Midbrain (tissue), 1 donor: ENCODE data around the gene TEX10.
"Not testable (repeated sequence)": the region's sequence is repeated elsewhere in the genome, so short reads cannot be mapped to it uniquely, and the experiment has no call there.

Experiments
- DNase-seq: peaks from one replicate; lab custom pipeline; 2025; lab: John Stamatoyannopoulos, UW

The TEX10 gene

GRCh38 chr9:100352727-100353505 lies at the start of gene TEX10:
Gene TEX10 (minus strand): TSS chr9:100352942. CDS start chr9:100349363, 3,579 bp downstream.
- peak; percentile 92 for DNase-seq

GRCh38 chr9:100401042-100401441 lies 48.3 kb upstream of the TEX10 start:
- DNase-seq = no peak

GRCh38 chr9:100397529-100398266 lies 45.0 kb upstream of the TEX10 start:
- no peak for DNase-seq

GRCh38 chr9:100396769-100397168 lies 44.0 kb upstream of the TEX10 start:
- DNase-seq = no peak

- no peak for DNase-seq
These were observed 42.1 kb upstream of the TEX10 start for GRCh38 chr9:100394816-100395215.

GRCh38 chr9:100394032-100394695 lies 41.4 kb upstream of the TEX10 start:
- DNase-seq = no peak

GRCh38 chr9:100392989-100393388 lies 40.2 kb upstream of the TEX10 start:
- DNase-seq = not testable (repeated sequence)

- DNase-seq = no peak
These were observed 27.1 kb upstream of the TEX10 start for GRCh38 chr9:100379862-100380261.

- no peak for DNase-seq
These were observed 24.3 kb upstream of the TEX10 start for GRCh38 chr9:100377015-100377414.

GRCh38 chr9:100375658-100376057 lies 22.9 kb upstream of the TEX10 start:
- no peak for DNase-seq

GRCh38 chr9:100372648-100373047 lies 19.9 kb upstream of the TEX10 start:
- no peak for DNase-seq

- DNase-seq = no peak
These were observed 17.5 kb upstream of the TEX10 start for GRCh38 chr9:100370064-100370723.

GRCh38 chr9:100368672-100369071 lies 15.9 kb upstream of the TEX10 start:
- DNase-seq = no peak

- no peak for DNase-seq
These were observed 13.4 kb upstream of the TEX10 start for GRCh38 chr9:100366121-100366520.

- no peak for DNase-seq
These were observed 11.3 kb upstream of the TEX10 start for GRCh38 chr9:100364013-100364412.

- DNase-seq = no peak
These were observed 6.3 kb upstream of the TEX10 start for GRCh38 chr9:100359057-100359456.

GRCh38 chr9:100357501-100357900 lies 4.8 kb upstream of the TEX10 start:
- no peak for DNase-seq

- DNase-seq = no peak
These were observed 2.8 kb upstream of the TEX10 start for GRCh38 chr9:100355561-100355960.

- DNase-seq = no peak
These were observed 1.5 kb upstream of the TEX10 start for GRCh38 chr9:100354121-100354800.

- DNase-seq = no peak
These were observed 478 bp downstream of the TEX10 start for GRCh38 chr9:100352201-100352726.

- DNase-seq = no peak
These were observed 1.2 kb downstream of the TEX10 start for GRCh38 chr9:100351508-100351907.
